ENCODE measurements around the gene EXOG. TPM values are rescaled to one million over a fixed set of nuclear protein-coding genes. Genes with fewer than 3 reads are reported as not detected.

Gene EXOG
- total RNA-seq, 4 donors from 2014 or later = 5.8 to 12.9 (median 9.0) TPM

DNA sequence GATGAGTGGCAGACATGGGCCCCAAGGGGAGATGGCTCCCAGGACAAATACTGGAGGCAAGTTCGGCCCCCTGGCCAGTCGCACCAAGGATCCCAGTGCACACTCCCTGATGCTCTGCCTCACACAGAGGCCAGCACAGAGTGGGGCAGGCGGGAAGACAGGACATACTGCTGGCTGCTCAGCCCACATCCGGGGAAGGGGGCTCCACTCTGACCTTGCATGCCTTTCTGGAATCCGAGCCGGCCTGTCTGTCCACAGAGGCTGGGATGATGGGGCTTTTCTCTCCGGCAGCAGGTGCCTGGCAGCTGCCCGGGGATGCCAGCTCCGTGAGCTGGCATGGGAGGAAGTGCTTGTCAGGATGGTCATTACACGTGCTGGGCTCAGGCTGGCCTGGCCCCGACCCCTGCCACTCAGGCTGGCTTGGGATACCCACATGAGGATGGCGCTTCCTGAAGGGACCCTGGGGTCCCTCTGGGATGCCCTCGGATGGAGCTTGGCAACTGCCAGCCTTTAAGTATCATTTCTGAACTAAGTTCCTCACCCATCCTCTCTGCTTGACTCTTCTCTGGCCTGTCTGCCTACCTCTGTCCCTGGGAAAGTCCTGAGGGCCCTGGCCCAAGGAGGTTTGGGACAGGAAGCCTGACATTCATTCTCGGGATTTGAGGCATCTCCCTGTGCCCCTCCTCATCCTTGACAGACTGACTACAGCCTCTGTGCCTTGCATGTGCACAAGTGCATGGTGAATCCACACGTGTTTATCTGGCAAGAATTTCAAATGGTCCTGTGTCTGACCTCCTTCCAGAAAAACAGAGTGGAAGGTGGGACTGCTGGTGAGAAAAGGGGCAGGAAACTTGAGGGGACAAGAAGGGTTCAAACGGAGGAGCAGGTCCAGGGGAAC, 46.5 kb downstream of the EXOG start:
- DNase-seq (ENCODE audit: low spot score) = no peak
- TF ChIP-seq, protein P1, sequence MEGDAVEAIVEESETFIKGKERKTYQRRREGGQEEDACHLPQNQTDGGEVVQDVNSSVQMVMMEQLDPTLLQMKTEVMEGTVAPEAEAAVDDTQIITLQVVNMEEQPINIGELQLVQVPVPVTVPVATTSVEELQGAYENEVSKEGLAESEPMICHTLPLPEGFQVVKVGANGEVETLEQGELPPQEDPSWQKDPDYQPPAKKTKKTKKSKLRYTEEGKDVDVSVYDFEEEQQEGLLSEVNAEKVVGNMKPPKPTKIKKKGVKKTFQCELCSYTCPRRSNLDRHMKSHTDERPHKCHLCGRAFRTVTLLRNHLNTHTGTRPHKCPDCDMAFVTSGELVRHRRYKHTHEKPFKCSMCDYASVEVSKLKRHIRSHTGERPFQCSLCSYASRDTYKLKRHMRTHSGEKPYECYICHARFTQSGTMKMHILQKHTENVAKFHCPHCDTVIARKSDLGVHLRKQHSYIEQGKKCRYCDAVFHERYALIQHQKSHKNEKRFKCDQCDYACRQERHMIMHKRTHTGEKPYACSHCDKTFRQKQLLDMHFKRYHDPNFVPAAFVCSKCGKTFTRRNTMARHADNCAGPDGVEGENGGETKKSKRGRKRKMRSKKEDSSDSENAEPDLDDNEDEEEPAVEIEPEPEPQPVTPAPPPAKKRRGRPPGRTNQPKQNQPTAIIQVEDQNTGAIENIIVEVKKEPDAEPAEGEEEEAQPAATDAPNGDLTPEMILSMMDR (IDR thresholded peaks at IDR 0.05) = no peak
- no peak for ATAC-seq (ENCODE audit: low FRiP score)

DNA sequence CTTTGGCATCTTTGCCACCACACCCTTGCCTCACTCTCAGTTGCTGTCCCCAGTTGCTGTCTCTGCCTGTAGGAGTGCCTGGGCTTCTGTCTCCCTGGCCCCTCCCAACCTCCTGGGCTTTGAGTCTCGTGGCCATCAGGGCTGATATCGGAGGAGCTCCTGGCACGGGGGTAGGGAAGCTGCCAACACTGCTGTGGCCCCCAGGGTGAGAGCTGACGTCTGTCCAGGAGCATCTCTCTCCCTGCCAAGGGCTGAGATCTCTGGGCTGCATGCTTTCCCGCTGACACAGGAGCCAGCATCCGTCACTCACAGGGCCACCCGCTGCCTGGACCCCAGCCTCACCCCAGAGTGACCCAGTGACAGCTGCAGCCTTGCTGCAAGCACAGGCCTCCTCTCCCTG, 47.4 kb downstream of the EXOG start:
- TF ChIP-seq, protein P1 (IDR thresholded peaks at IDR 0.05) = no peak
- no peak for DNase-seq (ENCODE audit: low spot score)
- ATAC-seq (ENCODE audit: low FRiP score) = no peak

DNA sequence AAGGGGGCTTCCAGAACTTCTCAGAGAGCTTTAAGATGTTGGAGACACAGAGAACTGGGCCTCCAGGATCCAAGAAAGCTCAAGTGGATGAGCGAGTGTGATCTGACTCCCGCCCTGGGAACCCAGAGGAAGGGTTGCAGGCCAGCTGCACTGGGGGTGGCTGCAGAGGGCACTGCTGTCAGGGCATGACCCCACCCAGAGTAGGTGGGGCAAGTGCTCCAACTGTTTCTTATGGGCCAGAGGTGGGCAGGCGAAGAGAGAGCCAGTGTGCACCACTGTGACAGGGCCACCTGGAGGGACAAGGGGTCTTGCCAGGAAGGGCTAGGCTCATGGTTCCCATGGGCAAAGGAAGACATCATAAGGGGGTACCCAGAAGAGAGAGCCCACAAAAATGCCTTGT, 48.8 kb downstream of the EXOG start:
- TF ChIP-seq, protein P1 (IDR thresholded peaks at IDR 0.05) = no peak
- ATAC-seq (ENCODE audit: low FRiP score) (no peak), DNase-seq (ENCODE audit: low spot score) (no peak)

DNA sequence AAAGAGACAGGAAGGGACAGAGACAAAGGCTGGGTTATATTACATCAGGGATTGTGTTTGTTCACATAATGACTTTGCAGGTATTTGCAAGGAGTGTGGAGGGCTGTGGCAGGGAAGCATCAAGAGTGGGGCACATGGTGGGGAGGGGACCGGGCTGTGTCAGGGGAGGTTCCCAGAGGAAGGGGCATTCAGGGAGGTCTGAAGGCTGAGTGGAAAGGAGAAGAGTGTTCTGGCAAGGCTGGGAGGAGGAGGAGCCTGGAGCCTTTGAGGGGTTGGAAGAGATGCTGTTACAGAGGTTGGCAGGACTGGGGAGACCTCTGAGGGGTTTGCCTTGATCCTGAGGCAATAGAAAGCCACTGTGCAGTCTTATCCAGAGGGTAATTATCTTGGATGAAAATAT, 49.4 kb downstream of the EXOG start:
- TF ChIP-seq, protein P1 (IDR thresholded peaks at IDR 0.05) = no peak
- DNase-seq (ENCODE audit: low spot score) = no peak
- ATAC-seq (ENCODE audit: low FRiP score) = no peak

DNA sequence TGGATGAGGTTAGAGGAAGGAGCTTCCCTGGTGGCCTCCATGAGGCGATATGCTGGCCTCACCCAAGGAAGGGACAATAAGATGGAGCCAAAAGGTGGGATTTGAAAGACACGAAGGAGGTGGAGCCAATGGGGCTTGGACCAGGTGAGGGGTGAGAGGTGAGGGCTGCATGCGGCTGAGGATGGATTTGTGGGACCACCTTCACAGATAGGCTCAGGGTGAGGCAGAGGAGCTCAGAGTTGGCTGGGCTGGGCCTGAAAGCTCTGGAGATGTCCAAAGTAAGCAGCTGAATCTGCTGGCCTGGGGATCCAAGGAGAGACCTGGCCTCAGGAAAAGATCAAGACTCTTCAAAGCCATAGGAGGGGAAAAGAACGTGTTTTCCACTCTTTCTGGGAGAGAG, 49.8 kb downstream of the EXOG start:
- DNase-seq (ENCODE audit: low spot score) (no peak), ATAC-seq (ENCODE audit: low FRiP score) (no peak)
- TF ChIP-seq, protein P1 (IDR thresholded peaks at IDR 0.05) = no peak

DNA sequence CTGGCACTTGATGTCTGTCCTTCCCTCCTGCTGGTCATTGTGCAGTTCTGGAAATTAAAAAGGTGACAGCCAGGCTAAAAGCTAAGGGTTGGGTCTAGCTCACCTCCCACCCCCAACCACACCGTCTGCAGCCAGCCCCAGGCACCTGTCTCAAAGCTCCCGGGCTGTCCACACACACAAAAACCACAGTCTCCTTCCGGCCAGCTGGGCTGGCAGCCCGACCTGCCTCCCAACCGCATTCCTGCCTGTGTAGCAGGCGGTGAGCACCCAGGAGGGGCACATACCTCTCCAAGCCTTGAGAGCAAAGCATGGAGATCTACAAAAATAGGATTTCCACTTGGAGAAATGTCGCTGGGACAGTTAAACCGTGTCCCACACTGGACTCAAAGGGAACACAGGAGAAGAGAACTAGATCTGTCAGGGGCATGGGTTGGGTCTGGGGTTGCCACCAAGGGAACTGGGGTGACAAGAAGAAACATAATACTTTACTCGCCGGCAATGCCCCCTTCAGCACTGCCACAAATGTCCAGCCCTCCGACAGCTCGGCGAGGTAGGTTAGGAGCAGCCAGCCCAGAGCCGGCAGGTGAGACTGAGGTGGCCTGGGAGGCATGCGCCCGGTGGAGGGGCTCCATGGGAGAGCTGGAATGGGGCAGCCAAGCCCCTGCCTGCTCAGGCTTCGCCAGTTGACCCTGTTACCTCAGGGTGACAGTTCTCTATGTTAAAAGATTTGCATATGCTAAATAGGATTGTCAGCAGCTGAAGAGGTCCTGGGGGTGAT, 52.2 kb downstream of the EXOG start:
- DNase-seq (ENCODE audit: low spot score) (no peak), ATAC-seq (ENCODE audit: low FRiP score) (no peak)
- TF ChIP-seq, protein P1 (IDR thresholded peaks at IDR 0.05) = no peak
